CD4-positive, alpha-beta T cell (primary cell): ENCODE results near the gene NUDCD3. TPM values are rescaled to one million over a fixed set of nuclear protein-coding genes. Genes with fewer than 3 reads are reported as not detected.
"Not testable (repeated sequence)": the region's sequence is repeated elsewhere in the genome, so short reads cannot be mapped to it uniquely, and the experiment has no call there.

Experiments used
- ATAC-seq: fragments of 200-7000 bp; cut with Tn5 transposase; one replicate; pipeline ENCODE4 v1.10.0; 2022; ENCODE audit warnings: mild to moderate bottlenecking; ENCODE audit not compliant: poor library complexity
- CTCF ChIA-PET: fragments of 350-600 bp; sonication (Branson Sonifier 250); formaldehyde crosslinking; loops from one replicate; lab custom pipeline; 2021; ENCODE audit warnings: antibody characterized with exemption, inconsistent platforms; lab: Charles Lee
- POLR2A ChIA-PET: fragments of 350-600 bp; sonication (Branson Sonifier 250); formaldehyde crosslinking; loops from one replicate; lab custom pipeline; 2021; ENCODE audit warnings: antibody characterized with exemption, inconsistent platforms; lab: Charles Lee
- DNase-seq, 14 experiments: peaks; one replicate each; pipeline ENCODE4 v3.0.0-alpha.2; 2013 to 2020; ENCODE audit warnings: mixed read lengths in 2 of 14
- H3K27ac ChIP-seq, 2 donors: one replicate each; pipeline versions ENCODE4 v1.5.1 to v1.7.0; 2013; ENCODE audit warnings: low read length in 2 of 2, low read depth in 1 of 2, mild to moderate bottlenecking in 1 of 2
- H3K27me3 ChIP-seq, 2 experiments: 1 replicate in 1 of 2; 2 replicates in 1 of 2; pipeline versions ENCODE4 v1.6.1 to v1.7.0; 2013; ENCODE audit warnings: low read length in 2 of 2, control low read depth in 1 of 2, mild to moderate bottlenecking in 1 of 2, moderate library complexity in 1 of 2; ENCODE audit not compliant: insufficient read depth in 2 of 2, control insufficient read depth in 1 of 2
- H3K36me3 ChIP-seq: one replicate; pipeline ENCODE4 v1.6.1; 2013; ENCODE audit warnings: low read length, control low read depth; ENCODE audit not compliant: insufficient read depth
- H3K4me1 ChIP-seq: one replicate; pipeline ENCODE4 v1.6.1; 2013; ENCODE audit warnings: low read length, control low read depth; ENCODE audit not compliant: insufficient read depth
- H3K4me3 ChIP-seq: one replicate; pipeline ENCODE4 v1.5.1; 2013; ENCODE audit warnings: mild to moderate bottlenecking, low read length, moderate library complexity
- H3K9me3 ChIP-seq, 2 experiments: 1 replicate in 1 of 2; 2 replicates in 1 of 2; pipeline versions ENCODE4 v1.6.1 to v1.7.0; 2013; ENCODE audit warnings: low read length in 2 of 2, mild to moderate bottlenecking in 2 of 2, control low read depth in 1 of 2, moderate library complexity in 1 of 2; ENCODE audit not compliant: control insufficient read depth in 1 of 2, insufficient read depth in 1 of 2
- H3K27ac Mint-ChIP-seq: one replicate; pipeline ENCODE4 v1.8.0; 2020; ENCODE audit warnings: mixed read lengths
- H3K27me3 Mint-ChIP-seq: one replicate; pipeline ENCODE4 v1.8.0; 2021; ENCODE audit warnings: mixed read lengths
- H3K36me3 Mint-ChIP-seq: one replicate; pipeline ENCODE4 v1.8.0; 2021; ENCODE audit warnings: low read depth, mixed read lengths
- H3K4me1 Mint-ChIP-seq: one replicate; pipeline ENCODE4 v1.8.0; 2021; ENCODE audit warnings: low read depth, mixed read lengths
- H3K4me3 Mint-ChIP-seq: one replicate; pipeline ENCODE4 v1.8.0; 2020; ENCODE audit warnings: mild to moderate bottlenecking, mixed read lengths
- H3K9me3 Mint-ChIP-seq: one replicate; pipeline ENCODE4 v1.8.0; 2020; ENCODE audit warnings: mixed read lengths
- intact Hi-C, 2 experiments: fragments of 100-400 bp; cut with DNase I in 1 of 2; cut with micrococcal nuclease in 1 of 2; formaldehyde crosslinking; loops; one replicate each; pipeline versions ENCODE4 v1.15.1 to v1.9.0; 2023 to 2025; cut with DNase I, micrococcal nuclease
- total RNA-seq, 174 experiments: library from RNA in 2 of 174; stranded (reverse) in 2 of 174; gene quantifications; one replicate each; pipeline ENCODE4 v1.2.3 and lab custom pipeline; 2021 to 2026
- TF ChIP-seq, protein P1 (sequence below): fragments of 200-600 bp; IDR thresholded peaks from one replicate; pipeline ENCODE4 v1.8.0; 2022; ENCODE audit warnings: antibody characterized with exemption, mild to moderate bottlenecking

Gene NUDCD3
- total RNA-seq, 2 experiments from 2014 or later, result 56.6 to 60.6 TPM

DNA sequence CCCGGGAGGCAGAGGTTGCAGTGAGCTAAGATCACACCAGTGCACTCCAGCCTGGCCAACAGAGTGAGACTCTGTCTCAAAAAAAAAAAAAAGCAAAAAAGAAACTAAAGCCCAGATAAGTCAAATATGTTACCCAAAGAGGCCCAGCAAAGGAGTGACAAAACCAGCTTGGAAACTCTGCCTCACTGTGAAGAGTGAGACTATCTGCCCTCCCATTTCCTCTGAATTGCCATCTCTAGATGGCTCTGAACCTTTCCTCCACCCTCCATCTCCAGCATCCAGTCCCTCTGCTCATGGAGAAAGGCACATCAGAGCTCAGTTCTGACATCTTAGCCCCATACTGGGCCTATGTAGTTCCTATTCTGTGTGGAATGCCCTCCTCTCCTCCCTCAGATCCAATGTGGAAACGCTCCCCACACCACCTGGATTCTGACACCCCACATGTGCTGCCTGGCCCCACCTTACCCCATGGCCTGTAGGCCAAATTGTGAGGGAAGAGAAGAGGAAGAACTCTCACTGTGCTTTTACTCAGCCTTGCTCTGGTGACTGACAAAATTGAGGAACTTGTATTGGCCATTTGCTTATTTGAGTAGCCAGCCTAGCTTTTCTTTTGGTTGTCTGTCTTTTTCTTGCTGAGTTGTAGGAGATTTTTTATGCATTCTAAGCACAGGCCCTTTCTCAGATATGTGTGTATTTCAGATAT, 18.0 kb upstream of the NUDCD3 start:
- no peak overlapping the region for H3K27ac ChIP-seq
- ChIA-PET POLR2A (no interaction called here), CTCF (no interaction called here)
- peaks cover 3% of the 10 kb centered on the region for H3K9me3 Mint-ChIP-seq
- TF ChIP-seq, protein P1, sequence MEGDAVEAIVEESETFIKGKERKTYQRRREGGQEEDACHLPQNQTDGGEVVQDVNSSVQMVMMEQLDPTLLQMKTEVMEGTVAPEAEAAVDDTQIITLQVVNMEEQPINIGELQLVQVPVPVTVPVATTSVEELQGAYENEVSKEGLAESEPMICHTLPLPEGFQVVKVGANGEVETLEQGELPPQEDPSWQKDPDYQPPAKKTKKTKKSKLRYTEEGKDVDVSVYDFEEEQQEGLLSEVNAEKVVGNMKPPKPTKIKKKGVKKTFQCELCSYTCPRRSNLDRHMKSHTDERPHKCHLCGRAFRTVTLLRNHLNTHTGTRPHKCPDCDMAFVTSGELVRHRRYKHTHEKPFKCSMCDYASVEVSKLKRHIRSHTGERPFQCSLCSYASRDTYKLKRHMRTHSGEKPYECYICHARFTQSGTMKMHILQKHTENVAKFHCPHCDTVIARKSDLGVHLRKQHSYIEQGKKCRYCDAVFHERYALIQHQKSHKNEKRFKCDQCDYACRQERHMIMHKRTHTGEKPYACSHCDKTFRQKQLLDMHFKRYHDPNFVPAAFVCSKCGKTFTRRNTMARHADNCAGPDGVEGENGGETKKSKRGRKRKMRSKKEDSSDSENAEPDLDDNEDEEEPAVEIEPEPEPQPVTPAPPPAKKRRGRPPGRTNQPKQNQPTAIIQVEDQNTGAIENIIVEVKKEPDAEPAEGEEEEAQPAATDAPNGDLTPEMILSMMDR, result no peak
- DNase-seq (no peak), ATAC-seq (no peak)
- H3K4me1 ChIP-seq, result no peaks in the 10 kb centered on the region
- H3K36me3 ChIP-seq, result no peaks in the 10 kb centered on the region
- no peak overlapping the region for H3K27ac Mint-ChIP-seq
- H3K9me3 ChIP-seq, result peaks cover 0 to 5% of the 10 kb centered on the region in 2 experiments
- H3K4me3 ChIP-seq, result no peak overlapping the region
- H3K27me3 Mint-ChIP-seq, result peaks cover 11% of the 10 kb centered on the region
- intact Hi-C loops, result no loop called here
- H3K4me3 Mint-ChIP-seq, result no peak overlapping the region
- no peaks in the 10 kb centered on the region for H3K27me3 ChIP-seq
- no peaks in the 10 kb centered on the region for H3K36me3 Mint-ChIP-seq
- H3K4me1 Mint-ChIP-seq, result no peaks in the 10 kb centered on the region

DNA sequence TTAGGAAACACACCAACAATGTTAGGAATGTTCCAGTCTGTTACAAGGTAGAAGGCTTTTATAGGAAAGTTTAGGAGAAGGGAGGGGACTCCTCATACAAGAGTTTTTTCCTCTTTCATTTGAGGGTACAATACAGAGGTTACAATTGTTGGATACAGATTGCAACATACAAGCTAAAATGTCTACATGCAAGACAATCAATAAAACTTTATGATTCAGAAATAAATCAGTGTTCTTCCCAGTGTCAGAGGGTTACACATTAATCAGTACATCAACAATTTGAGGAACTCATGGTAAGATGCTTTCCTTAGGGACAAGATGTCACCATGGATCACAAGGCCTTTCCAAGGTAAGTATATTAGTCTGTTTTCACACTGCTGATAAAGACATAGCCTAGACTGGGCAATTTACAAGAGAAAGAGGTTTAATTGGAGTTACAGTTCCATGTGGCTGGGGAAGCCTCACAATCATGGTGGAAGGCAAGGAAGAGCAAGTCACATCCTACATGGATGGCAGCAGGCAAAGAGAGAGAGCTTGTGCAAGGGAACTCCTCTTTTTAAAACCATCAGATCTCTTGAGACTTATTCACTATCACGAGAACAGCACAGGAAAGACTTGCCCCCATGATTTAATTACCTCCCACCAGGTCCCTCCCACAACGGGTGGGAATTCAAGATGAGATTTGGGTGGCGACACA, 16.3 kb upstream of the NUDCD3 start:
- H3K36me3 Mint-ChIP-seq, ATAC-seq, H3K4me1 ChIP-seq, H3K27ac Mint-ChIP-seq, H3K27me3 ChIP-seq, H3K4me3 Mint-ChIP-seq, CTCF ChIA-PET, H3K4me3 ChIP-seq, H3K9me3 ChIP-seq, H3K9me3 Mint-ChIP-seq, DNase-seq, H3K36me3 ChIP-seq, H3K27ac ChIP-seq, H3K4me1 Mint-ChIP-seq, intact Hi-C loops: not testable (repeated sequence)
- POLR2A ChIA-PET, result interaction anchor here (0.6 kb wide), 1 partner anchor 17 kb away, joined by 3 read pairs; the partner anchor contains the start of gene NUDCD3
- peaks cover 19% of the 10 kb centered on the region for H3K27me3 Mint-ChIP-seq

DNA sequence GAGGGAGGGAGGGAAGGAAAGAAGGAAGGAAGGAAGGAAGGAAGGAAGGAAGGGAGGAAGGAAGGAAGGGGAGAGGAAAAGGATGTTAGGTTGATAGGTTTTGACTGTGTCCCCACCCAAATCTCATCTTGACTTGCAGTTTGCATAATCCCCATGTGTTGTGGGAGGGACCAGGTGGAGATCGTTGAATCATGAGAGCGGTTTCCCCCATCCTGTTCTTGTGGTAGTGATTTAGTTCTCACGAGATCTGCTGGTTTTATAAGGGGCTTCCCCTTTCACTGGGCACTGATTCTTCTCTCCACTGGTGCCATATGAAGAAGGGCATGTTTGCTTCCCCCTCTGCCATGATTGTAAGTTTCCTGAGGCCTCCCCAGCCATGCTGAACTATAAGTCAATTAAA, 15.1 kb upstream of the NUDCD3 start:
- Mint-ChIP-seq H3K4me1 (no peaks in the 10 kb centered on the region), H3K27ac (no peak overlapping the region), H3K27me3 (peaks cover 19% of the 10 kb centered on the region), H3K9me3 (peaks cover 3% of the 10 kb centered on the region), H3K4me3 (no peak overlapping the region), H3K36me3 (no peaks in the 10 kb centered on the region)
- ChIA-PET POLR2A (no interaction called here), CTCF (no interaction called here)
- H3K9me3 ChIP-seq, result peaks cover 0 to 5% of the 10 kb centered on the region in 2 experiments
- H3K36me3 ChIP-seq, result no peaks in the 10 kb centered on the region
- intact Hi-C loops, result no loop called here
- ATAC-seq, result no peak
- no peaks in the 10 kb centered on the region for H3K27me3 ChIP-seq
- TF ChIP-seq, protein P1, result no peak
- H3K4me1 ChIP-seq, result no peaks in the 10 kb centered on the region
- H3K27ac ChIP-seq, result no peak overlapping the region
- H3K4me3 ChIP-seq, result no peak overlapping the region
- DNase-seq, result peak in 1 of 14 experiments; percentile 5
